GM12891 (cell line): ENCODE measurements around the gene CDK6.

ENCODE experiments used
- POLR2A ChIP-seq: IDR thresholded peaks from 2 replicates; pipeline ENCODE4 v1.6.1; 2011; ENCODE audit warnings: low read depth, low read length, control low read depth
- POLR2AphosphoS5 ChIP-seq: IDR thresholded peaks from 2 replicates; pipeline ENCODE4 v1.6.1; 2011; ENCODE audit warnings: low read depth, low read length, control low read depth
- POU2F2 ChIP-seq: IDR thresholded peaks from 2 replicates; pipeline ENCODE4 v1.6.1; 2011; ENCODE audit warnings: low read depth, mild to moderate bottlenecking, control low read depth, low read length, moderate library complexity
- SPI1 ChIP-seq: IDR thresholded peaks from 2 replicates; pipeline ENCODE4 v1.6.1; 2011; ENCODE audit warnings: low read depth, low read length, control low read depth
- TAF1 ChIP-seq: IDR thresholded peaks from 2 replicates; pipeline ENCODE4 v1.6.1; 2011; ENCODE audit warnings: low read depth, low read length, control low read depth

- TF ChIP-seq POLR2A (no peak), POLR2AphosphoS5 (no peak), SPI1 (no peak), TAF1 (no peak), POU2F2 (no peak)
Observed at GRCh38 chr7:92794391-92794790, 42.0 kb downstream of the CDK6 start.
